Panc1 (cell line): ENCODE measurements around the gene SLC12A7. TPM values are rescaled to one million over a fixed set of nuclear protein-coding genes. Genes with fewer than 3 reads are reported as not detected.

Experiments used
- ATAC-seq: fragments of 200-7000 bp; cut with Tn5 transposase; 2 replicates; pipeline ENCODE4 v1.9.1; 2020; ENCODE audit warnings: mild to moderate bottlenecking, moderate library complexity
- BruUV-seq: library from RNA; stranded (reverse); fragments of 400-500 nt; replicated peaks from 2 replicates; lab custom pipeline; 2021; lab: Mats Ljungman, UMichigan
- CTCF ChIA-PET: fragments of 300-600 bp; sonication (Branson Sonifier 250); formaldehyde crosslinking; loops from one replicate; lab custom pipeline; 2022; ENCODE audit warnings: antibody characterized with exemption; lab: Charles Lee
- POLR2A ChIA-PET: fragments of 300-600 bp; sonication (Branson Sonifier 250); formaldehyde crosslinking; loops from one replicate; lab custom pipeline; 2022; ENCODE audit warnings: antibody characterized with exemption; lab: Charles Lee
- DNase-seq: peaks from one replicate; pipeline ENCODE4 v3.0.0-alpha.2; 2010; ENCODE audit warnings: low read depth, low spot score
- H3K27ac ChIP-seq: 2 replicates; pipeline ENCODE4 v1.5.1; 2011; ENCODE audit warnings: mild to moderate bottlenecking, low read length, inconsistent platforms
- H3K27me3 ChIP-seq: fragments of 200-500 bp; sonication (Bioruptor generic); 2 replicates; pipeline ENCODE4 v1.6.0; 2014; ENCODE audit warnings: low read length, inconsistent platforms; ENCODE audit not compliant: control insufficient read depth, insufficient read depth
- H3K36me3 ChIP-seq: fragments of 200-500 bp; sonication (Bioruptor generic); 2 replicates; pipeline ENCODE4 v1.5.1; 2014; ENCODE audit warnings: inconsistent platforms, mild to moderate bottlenecking, low read length, moderate library complexity; ENCODE audit not compliant: control insufficient read depth, insufficient read depth
- H3K4me1 ChIP-seq: 2 replicates; pipeline ENCODE4 v1.5.1; 2011; ENCODE audit warnings: inconsistent platforms, mild to moderate bottlenecking, low read length, moderate library complexity; ENCODE audit not compliant: control insufficient read depth, insufficient read depth
- H3K4me3 ChIP-seq, 2 experiments: 2 replicates each; pipeline ENCODE4 v1.5.1; 2011 to 2012; ENCODE audit warnings: low read depth in 2 of 2, low read length in 2 of 2, mild to moderate bottlenecking in 2 of 2, inconsistent platforms in 1 of 2, moderate library complexity in 1 of 2
- H3K9me3 ChIP-seq: fragments of 200-500 bp; sonication (Bioruptor generic); 2 replicates; pipeline ENCODE4 v1.5.1; 2014; ENCODE audit warnings: low read depth, mild to moderate bottlenecking, inconsistent platforms, low read length, moderate library complexity; ENCODE audit not compliant: control insufficient read depth, insufficient read depth
- CTCF ChIP-seq: fragments of 450-650 bp; IDR thresholded peaks from 2 replicates; pipeline ENCODE4 v1.5.1; 2017; ENCODE audit warnings: mild to moderate bottlenecking
- POLR2AphosphoS5 ChIP-seq: IDR thresholded peaks from 2 replicates; pipeline ENCODE4 v1.6.1; 2012; ENCODE audit warnings: mild to moderate bottlenecking, low read depth, low read length, moderate library complexity
- REST ChIP-seq, 2 experiments: IDR thresholded peaks; 2 replicates each; pipeline ENCODE4 v1.6.1; 2011 to 2012; ENCODE audit warnings: low read depth in 2 of 2, control low read depth in 1 of 2, low read length in 1 of 2, mild to moderate bottlenecking in 1 of 2, moderate library complexity in 1 of 2; ENCODE audit not compliant: insufficient read depth in 1 of 2
- SIN3A ChIP-seq: IDR thresholded peaks from 2 replicates; pipeline ENCODE4 v1.6.1; 2012; ENCODE audit warnings: low read depth, mild to moderate bottlenecking, low read length, moderate library complexity, borderline replicate concordance; ENCODE audit not compliant: insufficient read depth
- TCF7L2 ChIP-seq: IDR thresholded peaks from 2 replicates; pipeline ENCODE4 v1.6.1; 2011; ENCODE audit warnings: mild to moderate bottlenecking, low read depth, low read length, inconsistent platforms
- in situ Hi-C: cut with HindIII; loops from 2 replicates; pipeline ENCODE4 v1.10.0; 2016; ENCODE audit warnings: low sequenced_read_pairs, low pct_unique_long_range_greater_than_20kb
- intact Hi-C: fragments of 100-400 bp; cut with micrococcal nuclease; formaldehyde crosslinking; loops from one replicate; pipeline ENCODE4 v1.10.0; 2022; ENCODE audit not compliant: unreplicated experiment
- total RNA-seq: library from RNA; stranded (reverse); gene quantifications from one replicate; pipeline ENCODE4 v1.2.1, GENCODE V29; 2021; ENCODE audit not compliant: unreplicated experiment

Gene SLC12A7
- total RNA-seq, 1 experiment from 2014 or later = 297 TPM

GRCh38 chr5:1136814-1137213 lies 25.0 kb upstream of the SLC12A7 start:
- intact Hi-C loops (no loop called here), in situ Hi-C loops (no loop called here)
- DNase-seq (no peak), ATAC-seq (no peak)
- H3K27me3 ChIP-seq = no peaks in the 10 kb centered on the region
- peaks cover 52% of the 10 kb centered on the region for H3K4me1 ChIP-seq
- H3K36me3 ChIP-seq = no peaks in the 10 kb centered on the region
- peak overlapping the region; percentile 34; the same call in 1 of the 2 replicates for H3K27ac ChIP-seq
- H3K4me3 ChIP-seq = no peak overlapping the region
- TF ChIP-seq POLR2AphosphoS5 = no peak
- TF ChIP-seq SIN3A = no peak
- TF ChIP-seq CTCF = no peak
- TF ChIP-seq REST (IDR thresholded peaks at IDR 0.05; ENCODE audit: insufficient read depth in 1 of 2, low read depth in 2 of 2, low read length in 1 of 2) = no peak
- no peak for TF ChIP-seq TCF7L2
- ChIA-PET POLR2A (no interaction called here), CTCF (no interaction called here)
- no peaks in the 10 kb centered on the region for H3K9me3 ChIP-seq
- BruUV-seq = no TSS peak

GRCh38 chr5:1135696-1136525 lies 24.0 kb upstream of the SLC12A7 start:
- BruUV-seq = no TSS peak
- intact Hi-C loops = no loop called here

More at GRCh38 chr5:1135696-1136525, 24.0 kb upstream of the SLC12A7 start:
- in situ Hi-C loops = no loop called here
- CTCF ChIA-PET = no interaction called here
- Histone ChIP-seq H3K27ac (peak overlapping the region; percentile 54), H3K4me1 (peaks cover 51% of the 10 kb centered on the region), H3K9me3 (no peaks in the 10 kb centered on the region), H3K4me3 (no peak overlapping the region), H3K36me3 (no peaks in the 10 kb centered on the region), H3K27me3 (no peaks in the 10 kb centered on the region)
- no peak for DNase-seq
- POLR2A ChIA-PET = no interaction called here
- no peak for ATAC-seq
- TF ChIP-seq CTCF = no peak
